MM.1S (cell line): ENCODE results near the gene CEP72.

Experiments
- DNase-seq: peaks from one replicate; pipeline ENCODE4 v3.0.0-alpha.2; 2015
- H2AFZ ChIP-seq: fragments of 300-600 bp; sonication (generic); 2 replicates; pipeline ENCODE4 v1.6.0; 2016; ENCODE audit warnings: antibody characterized with exemption, low read length
- H3F3A ChIP-seq: fragments of 300-600 bp; sonication (generic); 2 replicates; pipeline ENCODE4 v1.6.1; 2016; ENCODE audit warnings: mild to moderate bottlenecking, antibody characterized with exemption, low read length, moderate library complexity, mixed read lengths; ENCODE audit not compliant: insufficient read depth
- H3K27ac ChIP-seq: fragments of 300-600 bp; sonication (generic); 2 replicates; pipeline ENCODE4 v1.5.1; 2016; ENCODE audit warnings: mild to moderate bottlenecking, low read length
- H3K27me3 ChIP-seq: fragments of 300-600 bp; sonication (generic); replicated peaks from 2 replicates; pipeline ENCODE4 v1.6.0; 2016; ENCODE audit warnings: low read length; ENCODE audit not compliant: insufficient read depth
- H3K36me3 ChIP-seq: fragments of 300-600 bp; sonication (generic); replicated peaks from 2 replicates; pipeline ENCODE4 v1.6.1; 2016; ENCODE audit warnings: mild to moderate bottlenecking, low read length, mixed read lengths; ENCODE audit not compliant: insufficient read depth
- H3K4me1 ChIP-seq: fragments of 300-600 bp; sonication (generic); 2 replicates; pipeline ENCODE4 v1.6.1; 2016; ENCODE audit warnings: low read length, mixed read lengths
- H3K4me2 ChIP-seq: fragments of 300-600 bp; sonication (generic); 2 replicates; pipeline ENCODE4 v1.6.0; 2016; ENCODE audit warnings: low read depth, low read length
- H3K4me3 ChIP-seq: fragments of 300-600 bp; sonication (generic); 2 replicates; pipeline ENCODE4 v1.5.1; 2016; ENCODE audit warnings: low read length, mixed read lengths
- H3K79me2 ChIP-seq: fragments of 300-600 bp; sonication (generic); 2 replicates; pipeline ENCODE4 v1.6.1; 2016; ENCODE audit warnings: mixed run types, low read length, mixed read lengths
- H3K9ac ChIP-seq: fragments of 300-600 bp; sonication (generic); 2 replicates; pipeline ENCODE4 v1.6.1; 2016; ENCODE audit warnings: low read length, mixed read lengths
- H3K9me2 ChIP-seq: fragments of 300-600 bp; sonication (generic); replicated peaks from 2 replicates; pipeline ENCODE4 v1.6.1; 2016; ENCODE audit warnings: mild to moderate bottlenecking, low read length, mixed read lengths; ENCODE audit not compliant: insufficient read depth
- H3K9me3 ChIP-seq: fragments of 300-600 bp; sonication (generic); replicated peaks from 2 replicates; pipeline ENCODE4 v1.6.1; 2016; ENCODE audit warnings: mild to moderate bottlenecking, low read length, mixed read lengths; ENCODE audit not compliant: insufficient read depth
- H4K20me1 ChIP-seq: fragments of 300-600 bp; sonication (generic); 2 replicates; pipeline ENCODE4 v1.6.1; 2016; ENCODE audit warnings: mild to moderate bottlenecking, low read length, moderate library complexity, mixed read lengths; ENCODE audit not compliant: insufficient read depth
- CTCF ChIP-seq: fragments of 300-600 bp; sonication (generic); IDR thresholded peaks from 2 replicates; pipeline ENCODE4 v1.5.1; 2016; ENCODE audit warnings: antibody characterized with exemption, low read length, mixed read lengths
- EZH2 ChIP-seq: fragments of 300-600 bp; sonication (generic); optimal IDR thresholded peaks from 2 replicates; pipeline ENCODE3; 2017; ENCODE audit warnings: low read depth, mild to moderate bottlenecking, antibody characterized with exemption, low read length, mixed read lengths
- EZH2phosphoT487 ChIP-seq: fragments of 300-600 bp; sonication (generic); IDR thresholded peaks from 2 replicates; pipeline ENCODE4 v1.6.1; 2018; ENCODE audit warnings: antibody characterized with exemption, low read length

Gene CEP72

GRCh38 chr5:579746-580366 is 32.3 kb upstream of the CEP72 start:
- Histone ChIP-seq H3K9me3 (no peaks in the 10 kb centered on the region), H3K9me2 (no peaks in the 10 kb centered on the region), H3K79me2 (no peaks in the 10 kb centered on the region), H3F3A (no peaks in the 10 kb centered on the region), H4K20me1 (no peaks in the 10 kb centered on the region), H3K9ac (no peak overlapping the region), H3K4me1 (no peaks in the 10 kb centered on the region), H3K27ac (no peak overlapping the region), H3K4me2 (no peak overlapping the region), H3K36me3 (no peaks in the 10 kb centered on the region), H3K4me3 (no peak overlapping the region), H2AFZ (no peak overlapping the region), H3K27me3 (0 out of 2 replicates have a peak, but pooled peaks cover 4% of the 10 kb centered on the region)
- TF ChIP-seq CTCF (no peak), EZH2 (no peak), EZH2phosphoT487 (no peak)
- no peak for DNase-seq

- H4K20me1 ChIP-seq: no peaks in the 10 kb centered on the region
- H3K79me2 ChIP-seq: no peaks in the 10 kb centered on the region
- H3K9ac ChIP-seq: no peak overlapping the region
- no peak for DNase-seq
- no peak overlapping the region for H2AFZ ChIP-seq
- no peaks in the 10 kb centered on the region for H3K9me3 ChIP-seq
- no peaks in the 10 kb centered on the region for H3F3A ChIP-seq
- TF ChIP-seq EZH2phosphoT487 (no peak), EZH2 (no peak), CTCF (no peak)
- H3K4me1 ChIP-seq: no peaks in the 10 kb centered on the region
- no peaks in the 10 kb centered on the region for H3K9me2 ChIP-seq
- H3K27ac ChIP-seq: no peak overlapping the region
- H3K4me3 ChIP-seq: no peak overlapping the region
- no peak overlapping the region for H3K4me2 ChIP-seq
- no peaks in the 10 kb centered on the region for H3K36me3 ChIP-seq
- 0 out of 2 replicates have a peak, but pooled peaks cover 4% of the 10 kb centered on the region for H3K27me3 ChIP-seq
Observed at GRCh38 chr5:580436-580835, 31.7 kb upstream of the CEP72 start.

GRCh38 chr5:581266-581665 is 30.9 kb upstream of the CEP72 start:
- Histone ChIP-seq H3F3A (no peaks in the 10 kb centered on the region), H3K27ac (no peak overlapping the region), H3K9ac (no peak overlapping the region), H4K20me1 (no peaks in the 10 kb centered on the region), H3K9me3 (no peaks in the 10 kb centered on the region), H3K4me3 (no peak overlapping the region), H3K79me2 (no peaks in the 10 kb centered on the region), H3K4me1 (no peaks in the 10 kb centered on the region), H3K9me2 (no peaks in the 10 kb centered on the region), H3K36me3 (no peaks in the 10 kb centered on the region), H3K4me2 (no peak overlapping the region), H2AFZ (no peak overlapping the region), H3K27me3 (no peaks in the 10 kb centered on the region)
- TF ChIP-seq CTCF (no peak), EZH2 (no peak), EZH2phosphoT487 (no peak)
- DNase-seq: no peak
